Measurements from ENCODE around the gene COQ9.
A peak's percentile ranks its signal among the peaks of the same experiment; 100 is the strongest.

The COQ9 gene

DNA sequence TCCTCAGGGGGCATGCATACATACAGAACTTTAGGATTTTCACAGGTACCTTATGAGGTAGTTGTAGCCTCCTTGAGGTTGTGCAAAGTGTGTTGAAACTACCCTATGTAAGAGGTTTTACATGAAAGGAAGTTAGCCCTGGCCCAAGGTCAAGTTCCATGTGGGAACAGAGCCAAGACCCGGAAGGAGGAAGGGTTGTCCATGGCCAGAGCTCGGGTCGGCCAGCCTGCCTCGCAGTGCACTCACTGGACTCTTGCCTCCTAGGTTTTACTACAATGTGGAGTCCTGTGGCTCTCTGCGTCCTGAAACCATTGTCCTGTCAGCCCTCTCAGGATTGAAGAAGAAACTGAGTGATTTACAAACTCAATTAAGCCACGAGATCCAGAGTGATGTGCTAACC, 23.4 kb downstream of the COQ9 start:
- DNase-seq (no peak), ATAC-seq (replicated peaks) (no peak)
- Mint-ChIP-seq H3K4me3 (no peak overlapping the region), H3K9me3 (no peaks in the 10 kb centered on the region), H3K27ac (no peak overlapping the region), H3K27me3 (no peaks in the 10 kb centered on the region), H3K4me1 (ENCODE audit: low read depth in 2 of 2) (peaks cover 5 to 11% of the 10 kb centered on the region in 2 donors), H3K36me3 (ENCODE audit: insufficient read depth) (peaks cover 52% of the 10 kb centered on the region)

DNA sequence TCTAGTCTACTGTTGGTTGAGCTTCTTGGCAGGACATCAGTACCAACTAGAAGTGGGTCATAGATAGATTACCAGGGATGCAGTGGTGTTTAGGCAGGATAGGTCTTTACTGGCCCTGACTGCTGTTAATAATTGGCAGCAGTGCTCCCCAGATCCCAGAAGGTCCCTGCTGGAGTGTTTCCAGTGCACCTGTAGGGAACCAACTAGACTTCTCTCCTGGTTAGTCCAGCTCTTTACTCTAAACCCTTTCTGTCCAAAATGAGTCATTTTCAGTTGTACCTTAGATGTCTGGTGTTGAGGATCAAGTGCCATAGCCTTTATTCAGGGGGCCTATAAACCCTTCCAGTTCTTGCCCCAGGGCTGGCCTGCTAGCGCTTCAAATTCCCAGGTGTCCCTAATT, 23.9 kb downstream of the COQ9 start:
- Mint-ChIP-seq H3K36me3 (ENCODE audit: insufficient read depth) (peaks cover 49% of the 10 kb centered on the region), H3K27ac (no peak overlapping the region)
- ATAC-seq (replicated peaks) = no peak

DNA sequence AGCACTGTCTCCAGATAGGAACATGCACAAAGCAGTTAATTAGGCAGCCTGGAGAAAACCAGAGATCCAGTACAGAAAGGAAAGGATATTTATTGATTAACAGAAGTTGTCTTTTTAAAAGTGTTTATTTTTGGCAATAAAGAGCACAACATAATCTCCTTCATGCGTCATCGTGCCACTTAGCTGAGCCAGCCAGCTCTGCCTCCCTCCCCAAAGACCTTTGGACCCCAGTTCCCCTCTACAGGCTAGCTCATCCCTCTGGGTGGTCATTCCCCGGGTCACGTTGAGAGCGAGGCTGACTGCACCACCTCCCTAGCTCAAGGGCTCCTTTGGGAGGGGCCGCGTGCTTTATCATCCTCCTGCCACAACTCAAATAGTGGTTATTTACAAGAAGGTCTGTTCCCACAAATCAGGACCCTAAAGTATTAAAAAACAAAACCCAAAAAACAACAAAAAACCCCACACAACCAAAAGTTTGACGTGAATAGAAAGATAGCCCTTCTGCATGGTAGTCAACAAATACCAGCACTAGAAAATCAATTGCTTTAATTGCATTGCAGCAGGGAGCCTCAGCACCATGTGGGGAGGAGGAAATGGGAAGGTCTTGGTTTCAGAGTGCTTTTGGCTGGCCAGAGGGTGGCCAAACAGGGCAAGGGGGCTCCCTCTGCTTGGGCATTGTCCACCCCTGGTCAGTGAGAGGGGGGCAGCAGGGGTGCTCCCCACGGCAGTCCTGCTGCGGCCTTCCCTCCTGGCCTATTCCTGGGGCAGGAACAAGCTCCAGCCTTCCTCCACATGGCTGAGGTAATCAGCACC, 24.8 kb downstream of the COQ9 start:
- no peak overlapping the region for H3K4me3 Mint-ChIP-seq
- no peaks in the 10 kb centered on the region for H3K9me3 Mint-ChIP-seq
- peaks cover 9 to 17% of the 10 kb centered on the region in 2 donors for H3K4me1 Mint-ChIP-seq (ENCODE audit: low read depth in 2 of 2)
- ATAC-seq (replicated peaks) (no peak), DNase-seq (no peak)
- H3K27ac Mint-ChIP-seq = peak overlapping the region; percentile 9 to 61
- H3K27me3 Mint-ChIP-seq = no peaks in the 10 kb centered on the region
- peaks cover 49% of the 10 kb centered on the region for H3K36me3 Mint-ChIP-seq (ENCODE audit: insufficient read depth)

More for the DNA sequence above, 23.9 kb downstream of the COQ9 start:
- Mint-ChIP-seq H3K4me1 (ENCODE audit: low read depth in 2 of 2) (peaks cover 5 to 16% of the 10 kb centered on the region in 2 donors), H3K4me3 (no peak overlapping the region), H3K27me3 (no peaks in the 10 kb centered on the region), H3K9me3 (no peaks in the 10 kb centered on the region)
- DNase-seq = no peak

- Mint-ChIP-seq H3K4me3 (no peak overlapping the region), H3K36me3 (ENCODE audit: insufficient read depth) (peaks cover 46% of the 10 kb centered on the region), H3K27me3 (no peaks in the 10 kb centered on the region), H3K27ac (peak overlapping the region in 1 of 2 donors; percentile 61), H3K9me3 (no peaks in the 10 kb centered on the region), H3K4me1 (ENCODE audit: low read depth in 2 of 2) (peaks cover 9 to 13% of the 10 kb centered on the region in 2 donors)
- DNase-seq (no peak), ATAC-seq (replicated peaks) (no peak)
Measured at GRCh38 chr16:57472665-57473060, 25.4 kb downstream of the COQ9 start.

DNA sequence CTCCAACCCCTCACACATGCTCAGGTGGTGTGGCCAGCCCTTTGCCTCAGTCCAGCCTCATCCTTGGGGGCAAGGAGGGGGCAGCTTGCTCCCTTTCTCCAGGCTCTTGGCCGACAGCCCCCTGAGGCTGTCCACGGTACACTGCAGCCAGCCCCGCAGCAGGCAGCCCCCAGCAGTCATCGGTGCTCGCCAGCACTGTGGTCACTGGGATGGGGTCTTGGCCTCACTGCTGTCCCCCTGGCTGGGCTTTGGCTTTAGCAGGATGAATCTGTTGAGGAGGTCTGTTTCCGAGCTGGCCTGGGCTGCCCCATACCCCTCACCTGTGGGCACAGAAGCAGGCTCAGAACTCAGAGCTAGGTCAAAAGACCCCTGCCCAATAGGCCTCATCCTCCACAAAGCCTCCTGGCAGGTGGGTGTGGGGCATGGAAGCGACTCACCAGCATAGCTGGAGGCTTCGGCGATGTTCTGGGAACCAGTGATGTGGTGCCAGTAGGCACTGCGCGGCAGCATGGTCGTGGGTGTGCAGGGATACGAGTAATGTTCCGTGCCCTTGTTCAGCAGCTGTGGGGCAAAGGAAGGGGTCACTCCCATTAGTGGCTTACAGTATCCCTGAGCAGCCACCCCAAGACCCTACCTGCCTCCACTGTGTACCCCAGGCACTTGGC, 26.0 kb downstream of the COQ9 start:
- H3K36me3 Mint-ChIP-seq (ENCODE audit: insufficient read depth) = peaks cover 40% of the 10 kb centered on the region
- peaks cover 8 to 9% of the 10 kb centered on the region in 2 donors for H3K4me1 Mint-ChIP-seq (ENCODE audit: low read depth in 2 of 2)
- no peaks in the 10 kb centered on the region for H3K9me3 Mint-ChIP-seq
- ATAC-seq (replicated peaks) (no peak), DNase-seq (no peak)
- H3K27me3 Mint-ChIP-seq = no peaks in the 10 kb centered on the region
- no peak overlapping the region for H3K4me3 Mint-ChIP-seq
- H3K27ac Mint-ChIP-seq = no peak overlapping the region

- H3K4me3 Mint-ChIP-seq = no peak overlapping the region
- DNase-seq (no peak), ATAC-seq (replicated peaks) (no peak)
- no peak overlapping the region for H3K27ac Mint-ChIP-seq
- H3K27me3 Mint-ChIP-seq = no peaks in the 10 kb centered on the region
- H3K9me3 Mint-ChIP-seq = no peaks in the 10 kb centered on the region
- peaks cover 35% of the 10 kb centered on the region for H3K36me3 Mint-ChIP-seq (ENCODE audit: insufficient read depth)
- peaks cover 6 to 9% of the 10 kb centered on the region in 2 donors for H3K4me1 Mint-ChIP-seq (ENCODE audit: low read depth in 2 of 2)
Measured at GRCh38 chr16:57473906-57474305, 26.6 kb downstream of the COQ9 start.

GRCh38 chr16:57474671-57475661, 27.7 kb downstream of the COQ9 start:
- H3K27ac Mint-ChIP-seq = peak overlapping the region in 1 of 2 donors; percentile 77
- DNase-seq = no peak
- ATAC-seq (replicated peaks) = no peak
- peaks cover 6 to 12% of the 10 kb centered on the region in 2 donors for H3K4me1 Mint-ChIP-seq (ENCODE audit: low read depth in 2 of 2)
- H3K27me3 Mint-ChIP-seq = no peaks in the 10 kb centered on the region
- H3K9me3 Mint-ChIP-seq = no peaks in the 10 kb centered on the region
- H3K4me3 Mint-ChIP-seq = no peak overlapping the region
- H3K36me3 Mint-ChIP-seq (ENCODE audit: insufficient read depth) = peaks cover 25% of the 10 kb centered on the region

GRCh38 chr16:57475711-57476339, 28.5 kb downstream of the COQ9 start:
- peak overlapping the region; percentile 37 to 41 for H3K4me3 Mint-ChIP-seq
- no peaks in the 10 kb centered on the region for H3K27me3 Mint-ChIP-seq
- ATAC-seq (replicated peaks) (peak; percentile 97), DNase-seq (peak; percentile 54 to 68 (median 57))
- peak overlapping the region; percentile 77 for H3K27ac Mint-ChIP-seq
- peaks cover 17% of the 10 kb centered on the region for H3K36me3 Mint-ChIP-seq (ENCODE audit: insufficient read depth)
- no peaks in the 10 kb centered on the region for H3K9me3 Mint-ChIP-seq
- peaks cover 6 to 12% of the 10 kb centered on the region in 2 donors for H3K4me1 Mint-ChIP-seq (ENCODE audit: low read depth in 2 of 2)

GRCh38 chr16:57476546-57477410, 29.5 kb downstream of the COQ9 start:
- ATAC-seq (replicated peaks) (no peak), DNase-seq (no peak)
- Mint-ChIP-seq H3K4me1 (ENCODE audit: low read depth in 2 of 2) (peaks cover 6 to 12% of the 10 kb centered on the region in 2 donors), H3K27ac (peak overlapping the region; percentile 77), H3K36me3 (ENCODE audit: insufficient read depth) (peaks cover 11% of the 10 kb centered on the region), H3K4me3 (no peak overlapping the region), H3K27me3 (no peaks in the 10 kb centered on the region), H3K9me3 (no peaks in the 10 kb centered on the region)

DNA sequence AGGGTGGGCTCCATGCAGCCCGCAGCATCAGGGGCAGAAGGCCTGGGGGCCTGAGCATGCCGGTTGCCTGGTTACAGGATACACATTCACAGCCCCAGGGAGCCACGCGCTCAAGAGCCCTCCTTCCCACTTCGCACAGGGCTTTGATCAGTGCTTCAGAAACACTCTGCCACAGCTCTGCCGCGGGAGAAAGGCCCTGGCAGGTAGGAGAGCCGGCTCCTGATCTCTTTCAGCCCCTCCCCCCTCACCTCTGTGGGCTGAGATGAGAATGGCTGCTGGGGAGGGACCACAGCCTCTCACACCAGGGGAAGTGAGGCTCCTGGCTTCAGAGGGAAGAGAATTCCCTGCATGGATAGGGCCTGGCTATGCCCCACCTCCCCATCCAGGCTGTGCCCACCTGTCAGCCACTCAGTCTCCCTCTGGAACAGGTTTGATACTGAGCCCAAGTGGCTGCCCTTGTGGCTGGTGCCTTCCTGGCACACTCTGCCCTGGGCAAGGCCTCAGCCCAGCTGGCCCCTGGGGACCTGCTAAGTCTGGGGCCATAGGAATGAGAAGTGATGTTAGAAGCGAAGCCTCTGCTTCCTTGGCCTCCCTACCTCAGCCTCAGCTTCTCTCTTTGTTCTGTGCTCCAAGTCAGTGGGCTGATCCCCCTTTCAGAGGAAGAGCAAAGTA, 30.4 kb downstream of the COQ9 start:
- DNase-seq (no peak), ATAC-seq (replicated peaks) (no peak)
- Mint-ChIP-seq H3K4me3 (no peak overlapping the region), H3K36me3 (ENCODE audit: insufficient read depth) (peaks cover 3% of the 10 kb centered on the region), H3K9me3 (no peaks in the 10 kb centered on the region), H3K4me1 (ENCODE audit: low read depth in 2 of 2) (peaks cover 6 to 12% of the 10 kb centered on the region in 2 donors), H3K27me3 (no peaks in the 10 kb centered on the region), H3K27ac (no peak overlapping the region)

DNA sequence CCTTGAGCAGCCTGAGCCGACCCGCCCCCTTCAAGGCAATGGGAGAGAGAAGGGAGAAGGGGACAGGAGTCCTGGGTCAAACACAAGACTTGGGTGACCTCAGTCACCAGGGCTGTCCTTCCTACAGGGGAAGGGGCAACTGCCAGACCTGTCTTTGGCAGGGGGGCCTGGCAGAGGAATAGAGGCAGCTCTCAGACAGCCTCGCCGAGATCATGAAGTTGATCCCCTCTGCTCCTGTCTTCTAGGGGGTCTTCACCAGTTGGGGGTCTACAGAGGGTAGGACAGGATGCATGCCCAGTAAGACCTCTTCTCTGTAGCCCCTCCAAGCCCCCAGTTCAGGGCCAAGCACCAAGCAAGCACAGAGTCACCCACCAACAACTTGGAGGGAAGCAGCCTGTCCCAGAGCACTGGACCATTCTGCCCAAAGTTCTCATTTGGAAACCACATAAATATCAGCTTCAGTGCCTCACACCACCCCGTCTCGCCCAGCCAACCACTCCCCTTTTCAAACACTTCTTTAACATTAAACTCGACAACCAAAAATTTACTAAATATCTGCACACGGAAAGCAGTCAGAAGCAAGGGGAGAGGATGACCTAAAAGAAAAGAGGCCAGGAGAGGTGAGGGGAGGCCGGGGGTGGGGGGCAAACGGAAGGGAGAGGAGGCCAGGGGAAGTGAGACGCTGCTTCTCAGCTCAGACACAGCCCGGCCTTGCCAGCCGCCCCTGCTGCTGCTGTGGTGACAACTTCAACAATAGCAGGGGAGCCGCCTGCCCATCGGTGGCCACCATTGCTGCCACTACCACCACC, 31.3 kb downstream of the COQ9 start:
- Mint-ChIP-seq H3K27me3 (no peaks in the 10 kb centered on the region), H3K36me3 (ENCODE audit: insufficient read depth) (peaks cover 3% of the 10 kb centered on the region), H3K4me3 (no peak overlapping the region), H3K9me3 (no peaks in the 10 kb centered on the region), H3K4me1 (ENCODE audit: low read depth in 2 of 2) (peaks cover 6 to 12% of the 10 kb centered on the region in 2 donors), H3K27ac (peak overlapping the region in 1 of 2 donors; percentile 41)
- ATAC-seq (replicated peaks) (no peak), DNase-seq (no peak)
